ENCODE measurements around the gene SH2D2A. TPM values are rescaled to one million over a fixed set of nuclear protein-coding genes. Genes with fewer than 3 reads are reported as not detected.

The SH2D2A gene
- total and polyA plus RNA-seq, 2 donors (not counting 1 experiment from before 2014, with no cell fraction given) = 0.73 to 2.1 TPM

GRCh38 chr1:156847591-156848460 is 31.2 kb upstream of the SH2D2A start:
- ATAC-seq (ENCODE audit: low read depth) = no peak

More at GRCh38 chr1:156847591-156848460, 31.2 kb upstream of the SH2D2A start:
- no peak overlapping the region for H3K4me3 ChIP-seq (ENCODE audit: control extremely low read depth in 1 of 5, extremely low read depth in 1 of 5, insufficient read depth in 1 of 5, low read depth in 2 of 5, low read length in 4 of 5)
- H3K27ac Mint-ChIP-seq = no peak overlapping the region
- no peak for DNase-seq
- WGBS (ENCODE audit: insufficient coverage) = 81% methylated on average over 6 of the region's 7 CpGs
- H3K27me3 Mint-ChIP-seq = peaks cover 70% of the 10 kb centered on the region
- no peak overlapping the region for H3K4me3 Mint-ChIP-seq
- peaks cover 0 to 9% (median 0%) of the 10 kb centered on the region in 3 donors for H3K9me3 ChIP-seq (ENCODE audit: control extremely low read depth in 1 of 3, control insufficient read depth in 2 of 3, insufficient read depth in 1 of 3, low read length in 2 of 3)
- H3K27me3 ChIP-seq (replicated peaks in 1 of 4; ENCODE audit: control extremely low read depth in 1 of 4, control insufficient read depth in 3 of 4, insufficient read depth in 4 of 4, low read length in 3 of 4) = peaks cover 0 to 56% (median 27%) of the 10 kb centered on the region in 4 experiments
- CTCF ChIA-PET = interaction anchor here (1.5 to 1.9 kb wide), 2 partner anchors 9 to 50 kb away, joined by 4 to 7 read pairs; no protein-coding TSS in a partner anchor
- peaks cover 8 to 12% of the 10 kb centered on the region in 2 donors for H3K4me1 ChIP-seq (ENCODE audit: control insufficient read depth in 2 of 2, insufficient read depth in 2 of 2, low read length in 2 of 2)
- peak overlapping the region; percentile 46 for H3K4me2 ChIP-seq (replicated peaks; ENCODE audit: low read depth, low read length, poor library complexity, severe bottlenecking)
- TF ChIP-seq CTCF (IDR thresholded peaks at IDR 0.05) (no peak), EZH2 (IDR thresholded peaks at IDR 0.05; ENCODE audit: borderline replicate concordance, insufficient read depth, low read depth, low read length, poor library complexity, severe bottlenecking) (no peak)
- H3K36me3 ChIP-seq (replicated peaks in 1 of 2; ENCODE audit: control extremely low read depth in 1 of 2, control insufficient read depth in 1 of 2, extremely low read depth in 1 of 2, insufficient read depth in 2 of 2, low read length in 1 of 2) = no peaks in the 10 kb centered on the region
- H3K79me2 ChIP-seq (ENCODE audit: control insufficient read depth, insufficient read depth, low read length) = no peaks in the 10 kb centered on the region
- H4K20me1 ChIP-seq (ENCODE audit: control insufficient read depth, insufficient read depth, low read length, poor library complexity, severe bottlenecking) = no peaks in the 10 kb centered on the region
- no peak overlapping the region for H3K9ac ChIP-seq (ENCODE audit: low read length)
- no peak overlapping the region for H3K27ac ChIP-seq (ENCODE audit: low read length in 2 of 2)
- no peaks in the 10 kb centered on the region for H3K9me3 Mint-ChIP-seq (ENCODE audit: insufficient read depth)
- H3K4me1 Mint-ChIP-seq = peaks cover 17% of the 10 kb centered on the region
- intact Hi-C loops (cut with micrococcal nuclease) = no loop called here
- POLR2A ChIA-PET = no interaction called here
- H2AFZ ChIP-seq (ENCODE audit: insufficient read depth, low read depth, low read length, poor library complexity, severe bottlenecking) = no peak overlapping the region

Data from B cell (primary cell).